OCI-LY1 (cell line): ENCODE measurements around the gene MTFR2.

Experiments used
- H2AFZ ChIP-seq: fragments of 200-600 bp; sonication (generic), shearing (Covaris generic); 2 replicates; pipeline ENCODE4 v1.6.0; 2014; ENCODE audit warnings: antibody characterized with exemption, mild to moderate bottlenecking, low read length
- H3F3A ChIP-seq: fragments of 200-600 bp; sonication (generic), shearing (Covaris generic); 2 replicates; pipeline ENCODE4 v1.6.0; 2014; ENCODE audit warnings: mild to moderate bottlenecking, antibody characterized with exemption, low read length, moderate library complexity; ENCODE audit not compliant: insufficient read depth
- H3K27ac ChIP-seq: fragments of 200-600 bp; sonication (generic); 2 replicates; pipeline ENCODE4 v1.5.1; 2014; ENCODE audit warnings: low read length, mixed run types, mild to moderate bottlenecking, low read depth; ENCODE audit not compliant: poor library complexity, severe bottlenecking
- H3K27me3 ChIP-seq: fragments of 200-600 bp; sonication (generic); 2 replicates; pipeline ENCODE4 v1.6.0; 2014; ENCODE audit warnings: antibody characterized with exemption, mild to moderate bottlenecking, low read length, moderate library complexity; ENCODE audit not compliant: insufficient read depth
- H3K36me3 ChIP-seq: fragments of 200-600 bp; sonication (generic); 2 replicates; pipeline ENCODE4 v1.6.1; 2014; ENCODE audit warnings: mild to moderate bottlenecking, antibody characterized with exemption, low read length, moderate library complexity, mixed read lengths; ENCODE audit not compliant: insufficient read depth
- H3K4me1 ChIP-seq: fragments of 200-600 bp; sonication (generic); 2 replicates; pipeline ENCODE4 v1.5.1; 2014; ENCODE audit warnings: mild to moderate bottlenecking, low read length, moderate library complexity; ENCODE audit not compliant: insufficient read depth, severe bottlenecking
- H3K4me2 ChIP-seq: fragments of 200-600 bp; sonication (generic), shearing (Covaris generic); 2 replicates; pipeline ENCODE4 v1.6.1; 2014; ENCODE audit warnings: low read length
- H3K4me3 ChIP-seq: fragments of 200-600 bp; sonication (generic); 2 replicates; pipeline ENCODE4 v1.5.1; 2014; ENCODE audit warnings: low read length, low read depth, mild to moderate bottlenecking, mixed read lengths; ENCODE audit not compliant: poor library complexity, severe bottlenecking
- H3K79me2 ChIP-seq: fragments of 200-600 bp; shearing (Covaris generic); 2 replicates; pipeline ENCODE4 v1.6.1; 2016; ENCODE audit warnings: mixed run types, low read length, mixed read lengths; ENCODE audit not compliant: insufficient read depth
- H3K9ac ChIP-seq: fragments of 200-600 bp; sonication (generic), shearing (Covaris generic); 2 replicates; pipeline ENCODE4 v1.6.1; 2014; ENCODE audit warnings: mild to moderate bottlenecking, low read length, mixed read lengths
- H3K9me2 ChIP-seq: fragments of 200-600 bp; sonication (generic), shearing (Covaris generic); 2 replicates; pipeline ENCODE4 v1.6.1; 2014; ENCODE audit warnings: low read depth, mild to moderate bottlenecking, low read length, mixed read lengths
- H3K9me3 ChIP-seq: fragments of 200-600 bp; shearing (Covaris generic); 2 replicates; pipeline ENCODE4 v1.6.1; 2014; ENCODE audit warnings: low read length, mixed read lengths
- H4K20me1 ChIP-seq: fragments of 200-600 bp; sonication (generic), shearing (Covaris generic); 2 replicates; pipeline ENCODE4 v1.6.0; 2016; ENCODE audit warnings: mild to moderate bottlenecking, low read length; ENCODE audit not compliant: insufficient read depth
- EZH2 ChIP-seq: fragments of 200-600 bp; sonication (generic), shearing (Covaris generic); IDR thresholded peaks from 2 replicates; pipeline ENCODE4 v1.8.0; 2017; ENCODE audit warnings: borderline replicate concordance, mixed run types, mild to moderate bottlenecking, antibody characterized with exemption, low read length, moderate library complexity, mixed read lengths
- TF ChIP-seq, protein P1 (sequence below): fragments of 200-600 bp; sonication (generic), shearing (Covaris generic); IDR thresholded peaks from 2 replicates; pipeline ENCODE4 v1.5.1; 2017; ENCODE audit warnings: mild to moderate bottlenecking, antibody characterized with exemption, low read length, moderate library complexity, mixed read lengths

Gene MTFR2

GRCh38 chr6:136244061-136244616 is 6.0 kb downstream of the MTFR2 start:
- Histone ChIP-seq H3K27ac (no peak overlapping the region), H3K27me3 (no peaks in the 10 kb centered on the region), H3K4me2 (no peak overlapping the region), H3K9me3 (peaks cover 9% of the 10 kb centered on the region), H3K9me2 (no peaks in the 10 kb centered on the region), H3K4me1 (peaks cover 6% of the 10 kb centered on the region), H4K20me1 (no peaks in the 10 kb centered on the region), H3K36me3 (peaks cover 92% of the 10 kb centered on the region), H3F3A (no peaks in the 10 kb centered on the region), H2AFZ (no peak overlapping the region), H3K4me3 (no peak overlapping the region), H3K9ac (no peak overlapping the region), H3K79me2 (no peaks in the 10 kb centered on the region; the same call in 1 of the 2 replicates)
- TF ChIP-seq, protein P1, sequence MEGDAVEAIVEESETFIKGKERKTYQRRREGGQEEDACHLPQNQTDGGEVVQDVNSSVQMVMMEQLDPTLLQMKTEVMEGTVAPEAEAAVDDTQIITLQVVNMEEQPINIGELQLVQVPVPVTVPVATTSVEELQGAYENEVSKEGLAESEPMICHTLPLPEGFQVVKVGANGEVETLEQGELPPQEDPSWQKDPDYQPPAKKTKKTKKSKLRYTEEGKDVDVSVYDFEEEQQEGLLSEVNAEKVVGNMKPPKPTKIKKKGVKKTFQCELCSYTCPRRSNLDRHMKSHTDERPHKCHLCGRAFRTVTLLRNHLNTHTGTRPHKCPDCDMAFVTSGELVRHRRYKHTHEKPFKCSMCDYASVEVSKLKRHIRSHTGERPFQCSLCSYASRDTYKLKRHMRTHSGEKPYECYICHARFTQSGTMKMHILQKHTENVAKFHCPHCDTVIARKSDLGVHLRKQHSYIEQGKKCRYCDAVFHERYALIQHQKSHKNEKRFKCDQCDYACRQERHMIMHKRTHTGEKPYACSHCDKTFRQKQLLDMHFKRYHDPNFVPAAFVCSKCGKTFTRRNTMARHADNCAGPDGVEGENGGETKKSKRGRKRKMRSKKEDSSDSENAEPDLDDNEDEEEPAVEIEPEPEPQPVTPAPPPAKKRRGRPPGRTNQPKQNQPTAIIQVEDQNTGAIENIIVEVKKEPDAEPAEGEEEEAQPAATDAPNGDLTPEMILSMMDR, result no peak
- no peak for TF ChIP-seq EZH2

DNA sequence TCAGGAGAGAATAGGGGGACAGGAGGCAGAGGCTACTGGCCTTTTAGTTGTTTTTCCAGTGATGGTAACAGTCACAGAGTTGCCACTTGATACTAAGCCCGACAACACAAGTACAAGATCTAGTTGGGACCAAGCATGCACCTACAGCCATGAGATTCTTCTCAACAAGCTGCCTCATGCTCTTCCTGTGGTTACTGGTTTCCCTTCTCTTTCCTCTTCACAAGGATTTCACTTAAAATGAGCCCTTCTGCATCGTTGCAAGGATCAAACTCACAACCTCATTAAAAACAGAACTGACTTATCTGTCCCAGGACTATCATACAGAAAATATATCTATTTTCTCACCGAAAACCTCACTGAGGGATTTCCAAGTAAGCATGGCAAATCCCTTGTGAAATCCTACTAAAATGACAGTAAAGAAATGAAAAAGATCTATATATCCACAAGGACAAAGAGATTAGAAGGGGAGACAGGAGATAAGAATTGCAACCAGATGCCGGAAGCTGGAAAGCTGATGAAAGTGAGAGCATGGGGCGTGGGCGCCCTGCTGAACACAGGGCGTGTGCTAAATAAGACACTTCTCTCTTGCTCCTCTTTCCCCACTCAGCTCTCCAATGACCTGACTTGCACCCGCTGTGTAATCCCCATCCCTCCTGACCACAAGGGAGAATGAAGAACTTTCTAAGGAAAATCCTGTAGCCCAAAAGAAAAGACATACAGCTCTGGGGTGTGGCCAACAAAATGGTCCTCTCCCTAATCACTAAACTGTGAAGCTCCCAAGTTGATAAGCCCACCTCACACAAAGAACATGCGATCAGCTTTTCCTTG is 13.4 kb downstream of the MTFR2 start:
- Histone ChIP-seq H2AFZ (no peak overlapping the region), H3K9me3 (no peaks in the 10 kb centered on the region), H3K9me2 (no peaks in the 10 kb centered on the region), H3K4me1 (no peaks in the 10 kb centered on the region), H3K4me2 (no peak overlapping the region), H3K4me3 (no peak overlapping the region), H3K79me2 (no peaks in the 10 kb centered on the region), H3K9ac (no peak overlapping the region), H3F3A (no peaks in the 10 kb centered on the region), H4K20me1 (no peaks in the 10 kb centered on the region), H3K36me3 (peaks cover 67% of the 10 kb centered on the region), H3K27me3 (no peaks in the 10 kb centered on the region), H3K27ac (no peak overlapping the region)
- TF ChIP-seq, protein P1, result no peak
- no peak for TF ChIP-seq EZH2

DNA sequence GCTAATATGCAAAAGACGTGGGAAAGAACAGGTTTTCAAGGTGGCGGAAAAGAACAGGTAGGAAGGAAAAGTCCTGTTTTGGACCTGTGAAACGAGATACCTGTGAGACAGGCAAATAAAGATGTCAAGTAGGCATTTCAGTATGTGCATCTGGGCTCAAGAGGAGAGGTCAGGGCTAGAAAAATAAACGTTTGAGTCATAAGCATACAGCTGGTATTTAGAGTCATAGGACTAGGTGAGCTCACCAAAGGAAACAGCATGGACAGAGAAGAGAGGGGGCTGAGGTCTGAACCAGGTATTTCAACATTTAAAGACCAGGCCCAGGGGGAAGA is 14.9 kb downstream of the MTFR2 start:
- Histone ChIP-seq H3K27me3 (no peaks in the 10 kb centered on the region), H3K36me3 (peaks cover 65% of the 10 kb centered on the region), H2AFZ (no peak overlapping the region)

More for the DNA sequence above, 14.9 kb downstream of the MTFR2 start:
- Histone ChIP-seq H3K79me2 (no peaks in the 10 kb centered on the region), H3K9ac (no peak overlapping the region), H4K20me1 (no peaks in the 10 kb centered on the region), H3K4me2 (no peak overlapping the region), H3K27ac (no peak overlapping the region), H3K9me2 (no peaks in the 10 kb centered on the region), H3K4me1 (no peaks in the 10 kb centered on the region), H3K4me3 (no peak overlapping the region), H3K9me3 (no peaks in the 10 kb centered on the region), H3F3A (no peaks in the 10 kb centered on the region)
- no peak for TF ChIP-seq EZH2
- TF ChIP-seq, protein P1, result no peak
